Measurements from ENCODE around the gene PDE7B.

Gene PDE7B

GRCh38 chr6:135823851-135824250 lies 27.6 kb upstream of the PDE7B start:
- Histone ChIP-seq H3K9me3 (ENCODE audit: control insufficient read depth, insufficient read depth, low read depth, low read length) (no peaks in the 10 kb centered on the region), H3K36me3 (ENCODE audit: control insufficient read depth in 2 of 2, insufficient read depth in 1 of 2, low read length in 2 of 2) (no peaks in the 10 kb centered on the region), H3K27ac (ENCODE audit: extremely low read depth, low read depth, low read length) (no peak overlapping the region), H3K4me3 (ENCODE audit: low read depth, low read length) (no peak overlapping the region), H3K4me1 (ENCODE audit: control insufficient read depth, insufficient read depth, low read length) (no peaks in the 10 kb centered on the region)
- ChIA-PET CTCF (interaction anchor here (0.7 kb wide), 1 partner anchor 285 kb away, joined by 3 read pairs; no protein-coding TSS in a partner anchor), POLR2A (no interaction called here)
- no peak for TF ChIP-seq SP7 (tag by site-specific recombination; IDR thresholded peaks at IDR 0.05)
- no peak for TF ChIP-seq ZNF366 (tag by site-specific recombination; conservative IDR thresholded peaks at IDR 0.05)
- no peak for TF ChIP-seq GLIS1 (tag by site-specific recombination; IDR thresholded peaks at IDR 0.05)
- no peak for TF ChIP-seq ZNF169 (tag by site-specific recombination; IDR thresholded peaks at IDR 0.05)
- TF ChIP-seq PRDM2 (tag by site-specific recombination; IDR thresholded peaks at IDR 0.05; ENCODE audit: borderline replicate concordance), result no peak

GRCh38 chr6:135826236-135826804 lies 25.2 kb upstream of the PDE7B start:
- ChIA-PET CTCF (interaction anchor here (0.7 to 1.0 kb wide), 2 partner anchors 87 to 1596 kb away, joined by 3 read pairs; no protein-coding TSS in a partner anchor), POLR2A (no interaction called here)
- TF ChIP-seq ZNF830 (tag by site-specific recombination; IDR thresholded peaks at IDR 0.05; ENCODE audit: low read depth), result no peak
- TF ChIP-seq ZFP37 (tag by site-specific recombination; IDR thresholded peaks at IDR 0.05), result no peak
- TF ChIP-seq ZSCAN23 (tag by site-specific recombination; IDR thresholded peaks at IDR 0.05), result no peak
- no peak for TF ChIP-seq ZNF202 (tag by site-specific recombination; IDR thresholded peaks at IDR 0.05; ENCODE audit: borderline replicate concordance)
- TF ChIP-seq ZNF626 (tag by site-specific recombination; IDR thresholded peaks at IDR 0.05), result no peak
- TF ChIP-seq ZNF521 (tag by site-specific recombination; IDR thresholded peaks at IDR 0.05), result no peak
- no peak for TF ChIP-seq ZNF580 (tag by site-specific recombination; IDR thresholded peaks at IDR 0.05)
- TF ChIP-seq ZNF530 (tag by site-specific recombination; IDR thresholded peaks at IDR 0.05; ENCODE audit: low read depth), result no peak
- TF ChIP-seq ZNF707 (tag by site-specific recombination; IDR thresholded peaks at IDR 0.05), result no peak
- TF ChIP-seq ZNF792 (tag by site-specific recombination; IDR thresholded peaks at IDR 0.05), result no peak
- no peak for TF ChIP-seq IKZF3 (tag by site-specific recombination; IDR thresholded peaks at IDR 0.05)
- TF ChIP-seq ZNF621 (tag by site-specific recombination; IDR thresholded peaks at IDR 0.05), result no peak
- TF ChIP-seq ZNF664 (tag by site-specific recombination; IDR thresholded peaks at IDR 0.05), result no peak
- no peak for TF ChIP-seq ZSCAN4 (tag by site-specific recombination; IDR thresholded peaks at IDR 0.05)
- no peaks in the 10 kb centered on the region for H3K9me3 ChIP-seq (ENCODE audit: control insufficient read depth, insufficient read depth, low read depth, low read length)
- no peak overlapping the region for H3K4me3 ChIP-seq (ENCODE audit: low read depth, low read length)
- H3K36me3 ChIP-seq (ENCODE audit: control insufficient read depth in 2 of 2, insufficient read depth in 1 of 2, low read length in 2 of 2), result no peaks in the 10 kb centered on the region
- no peak overlapping the region for H3K27ac ChIP-seq (ENCODE audit: extremely low read depth, low read depth, low read length)
- no peaks in the 10 kb centered on the region for H3K4me1 ChIP-seq (ENCODE audit: control insufficient read depth, insufficient read depth, low read length)

Measured in HEK293 (cell line).